Astrocyte (in vitro differentiated cells and primary cell): Measurements from ENCODE around the gene FXYD7. TPM values are rescaled to one million over a fixed set of nuclear protein-coding genes. Genes with fewer than 3 reads are reported as not detected.

Experiments used
- DNase-seq: peaks from one replicate; pipeline ENCODE4 v3.0.0-alpha.2; 2010; ENCODE audit warnings: low read depth
- FAIRE-seq: peaks from 2 replicates; lab custom pipeline; 2011; peaks lifted over from hg19 to GRCh38; lab: Jason Lieb, UNC
- H2AFZ ChIP-seq: 2 replicates; pipeline ENCODE4 v1.6.0; 2012; ENCODE audit warnings: low read depth, low read length, inconsistent platforms
- H3K27ac ChIP-seq: 2 replicates; pipeline ENCODE4 v1.5.1; 2011; ENCODE audit warnings: low read depth, low read length, inconsistent platforms
- H3K27me3 ChIP-seq: 2 replicates; pipeline ENCODE4 v1.6.0; 2011; ENCODE audit warnings: low read length, inconsistent platforms; ENCODE audit not compliant: insufficient read depth
- H3K36me3 ChIP-seq: 2 replicates; pipeline ENCODE4 v1.5.1; 2011; ENCODE audit warnings: low read length, inconsistent platforms; ENCODE audit not compliant: insufficient read depth
- H3K4me1 ChIP-seq: 2 replicates; pipeline ENCODE4 v1.5.1; 2011; ENCODE audit warnings: low read length, inconsistent platforms; ENCODE audit not compliant: insufficient read depth
- H3K4me2 ChIP-seq: 2 replicates; pipeline ENCODE4 v1.6.0; 2012; ENCODE audit warnings: low read length, inconsistent platforms
- H3K4me3 ChIP-seq: 2 replicates; pipeline ENCODE4 v1.5.1; 2011; ENCODE audit warnings: low read depth, mild to moderate bottlenecking, low read length, inconsistent platforms; ENCODE audit not compliant: insufficient read depth
- H3K79me2 ChIP-seq: 2 replicates; pipeline ENCODE4 v1.6.0; 2012; ENCODE audit warnings: mild to moderate bottlenecking, low read length, inconsistent platforms; ENCODE audit not compliant: insufficient read depth
- H3K9ac ChIP-seq: 2 replicates; pipeline ENCODE4 v1.6.0; 2012; ENCODE audit warnings: mild to moderate bottlenecking, low read length, inconsistent platforms
- H3K9me3 ChIP-seq: 2 replicates; pipeline ENCODE4 v1.5.1; 2012; ENCODE audit warnings: low read depth, mild to moderate bottlenecking, low read length, inconsistent platforms; ENCODE audit not compliant: insufficient read depth
- H4K20me1 ChIP-seq: 2 replicates; pipeline ENCODE4 v1.6.0; 2012; ENCODE audit warnings: low read length, inconsistent platforms; ENCODE audit not compliant: insufficient read depth
- H3K27ac Mint-ChIP-seq: one replicate; pipeline ENCODE4 v1.8.0; 2021; ENCODE audit warnings: mild to moderate bottlenecking, mixed read lengths; ENCODE audit not compliant: unreplicated experiment
- H3K27me3 Mint-ChIP-seq: one replicate; pipeline ENCODE4 v1.8.0; 2021; ENCODE audit warnings: low read depth, mixed read lengths; ENCODE audit not compliant: unreplicated experiment
- H3K36me3 Mint-ChIP-seq: one replicate; pipeline ENCODE4 v1.8.0; 2021; ENCODE audit warnings: low read depth, mixed read lengths; ENCODE audit not compliant: unreplicated experiment
- H3K4me1 Mint-ChIP-seq: one replicate; pipeline ENCODE4 v1.8.0; 2021; ENCODE audit warnings: low read depth, mixed read lengths; ENCODE audit not compliant: unreplicated experiment
- H3K4me3 Mint-ChIP-seq: one replicate; pipeline ENCODE4 v1.8.0; 2021; ENCODE audit warnings: mild to moderate bottlenecking, moderate library complexity, mixed read lengths; ENCODE audit not compliant: unreplicated experiment
- H3K9me3 Mint-ChIP-seq: one replicate; pipeline ENCODE4 v1.8.0; 2021; ENCODE audit warnings: mild to moderate bottlenecking, mixed read lengths; ENCODE audit not compliant: unreplicated experiment
- EZH2 ChIP-seq: IDR thresholded peaks from 2 replicates; pipeline ENCODE4 v1.6.1; 2012; ENCODE audit warnings: mild to moderate bottlenecking, low read length, inconsistent platforms; ENCODE audit not compliant: insufficient read depth
- total RNA-seq: library from RNA; stranded (reverse); gene quantifications from 2 replicates; pipeline ENCODE4 v1.2.1, GENCODE V29; 2021
- TF ChIP-seq, protein P1 (sequence below): IDR thresholded peaks from 2 replicates; pipeline ENCODE4 v1.5.1; 2011; ENCODE audit warnings: low read depth, mild to moderate bottlenecking, inconsistent platforms, low read length, moderate library complexity; ENCODE audit not compliant: insufficient read depth

The FXYD7 gene
- total RNA-seq, 1 donor from 2014 or later, result not detected

DNA sequence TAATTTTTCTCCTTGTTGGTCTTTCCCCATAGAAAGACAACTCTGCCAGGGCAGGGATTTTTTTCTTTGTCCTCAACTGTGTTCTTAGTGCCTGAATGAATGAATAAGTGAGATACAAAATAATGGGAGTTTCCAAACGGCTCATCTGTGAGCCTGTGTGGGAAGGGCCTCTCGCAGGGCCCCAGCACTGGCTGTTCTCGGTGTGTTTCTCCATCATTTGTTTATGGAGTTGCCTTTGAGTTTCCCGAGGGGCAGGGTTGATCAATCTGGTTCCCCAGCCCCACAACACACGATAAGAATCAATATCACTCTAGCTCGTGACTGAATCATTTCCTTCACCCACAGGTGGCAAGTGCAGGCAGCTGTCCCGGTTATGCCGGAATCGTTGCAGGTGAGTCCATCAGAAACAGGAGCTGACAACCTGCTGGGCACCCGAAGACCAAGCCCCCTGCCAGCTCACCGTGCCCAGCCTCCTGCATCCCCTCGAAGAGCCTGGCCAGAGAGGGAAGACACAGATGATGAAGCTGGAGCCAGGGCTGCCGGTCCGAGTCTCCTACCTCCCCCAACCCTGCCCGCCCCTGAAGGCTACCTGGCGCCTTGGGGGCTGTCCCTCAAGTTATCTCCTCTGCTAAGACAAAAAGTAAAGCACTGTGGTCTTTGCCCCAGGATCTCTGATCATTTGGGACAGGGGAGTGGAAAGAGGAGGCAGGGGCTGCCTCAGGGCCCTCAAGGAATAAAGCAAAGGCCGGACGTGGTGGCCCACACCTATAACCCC, 26.4 kb downstream of the FXYD7 start:
- H3K4me1 Mint-ChIP-seq, result peaks cover 3% of the 10 kb centered on the region
- no peak for FAIRE-seq
- no peaks in the 10 kb centered on the region for H3K4me1 ChIP-seq

DNA sequence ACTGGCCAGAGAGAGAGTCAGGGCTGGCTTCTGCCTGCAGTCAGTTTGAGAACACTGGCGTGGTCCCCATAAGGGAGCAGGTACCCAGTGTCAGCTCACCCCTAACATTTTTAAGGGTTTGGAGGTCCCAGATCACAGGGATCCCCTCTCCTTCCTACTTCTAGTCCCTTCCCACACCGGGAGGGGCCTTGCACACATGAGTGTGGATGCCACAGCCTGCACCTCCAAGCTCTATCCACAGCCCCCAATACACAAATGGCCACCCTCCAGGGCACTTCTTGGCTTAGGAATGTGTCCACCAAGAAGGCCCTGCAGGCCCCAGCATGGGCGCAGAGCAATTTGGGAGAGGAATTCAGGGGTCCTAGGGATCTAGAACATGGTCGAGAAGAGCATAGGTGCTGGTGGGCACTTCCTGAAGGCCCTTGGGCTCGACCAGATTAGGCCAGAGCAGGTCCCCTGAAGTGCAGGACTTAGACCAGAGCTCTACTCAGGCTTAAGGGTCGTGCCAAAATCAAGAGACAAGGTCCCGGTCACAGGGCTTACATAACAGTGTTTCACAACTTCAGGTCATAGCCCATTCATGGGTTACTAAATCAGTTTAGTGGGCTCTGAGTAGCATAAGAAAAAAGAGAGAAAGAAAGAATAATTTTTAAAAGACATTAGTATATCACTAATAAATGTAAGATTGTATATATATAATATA, 27.5 kb downstream of the FXYD7 start:
- H2AFZ ChIP-seq, result no peak overlapping the region
- Mint-ChIP-seq H3K4me3 (no peak overlapping the region), H3K36me3 (peaks cover 20% of the 10 kb centered on the region), H3K27me3 (no peaks in the 10 kb centered on the region), H3K4me1 (peaks cover 3% of the 10 kb centered on the region), H3K27ac (no peak overlapping the region), H3K9me3 (peaks cover 9% of the 10 kb centered on the region)
- no peak overlapping the region for H3K9ac ChIP-seq
- no peaks in the 10 kb centered on the region for H4K20me1 ChIP-seq
- FAIRE-seq (no peak), DNase-seq (no peak)
- H3K79me2 ChIP-seq, result no peaks in the 10 kb centered on the region
- H3K27ac ChIP-seq, result no peak overlapping the region
- H3K4me3 ChIP-seq, result no peak overlapping the region
- H3K36me3 ChIP-seq, result peaks cover 18% of the 10 kb centered on the region
- H3K4me1 ChIP-seq, result no peaks in the 10 kb centered on the region
- H3K9me3 ChIP-seq, result no peaks in the 10 kb centered on the region
- H3K4me2 ChIP-seq, result no peak overlapping the region
- H3K27me3 ChIP-seq, result no peaks in the 10 kb centered on the region
- TF ChIP-seq, protein P1, sequence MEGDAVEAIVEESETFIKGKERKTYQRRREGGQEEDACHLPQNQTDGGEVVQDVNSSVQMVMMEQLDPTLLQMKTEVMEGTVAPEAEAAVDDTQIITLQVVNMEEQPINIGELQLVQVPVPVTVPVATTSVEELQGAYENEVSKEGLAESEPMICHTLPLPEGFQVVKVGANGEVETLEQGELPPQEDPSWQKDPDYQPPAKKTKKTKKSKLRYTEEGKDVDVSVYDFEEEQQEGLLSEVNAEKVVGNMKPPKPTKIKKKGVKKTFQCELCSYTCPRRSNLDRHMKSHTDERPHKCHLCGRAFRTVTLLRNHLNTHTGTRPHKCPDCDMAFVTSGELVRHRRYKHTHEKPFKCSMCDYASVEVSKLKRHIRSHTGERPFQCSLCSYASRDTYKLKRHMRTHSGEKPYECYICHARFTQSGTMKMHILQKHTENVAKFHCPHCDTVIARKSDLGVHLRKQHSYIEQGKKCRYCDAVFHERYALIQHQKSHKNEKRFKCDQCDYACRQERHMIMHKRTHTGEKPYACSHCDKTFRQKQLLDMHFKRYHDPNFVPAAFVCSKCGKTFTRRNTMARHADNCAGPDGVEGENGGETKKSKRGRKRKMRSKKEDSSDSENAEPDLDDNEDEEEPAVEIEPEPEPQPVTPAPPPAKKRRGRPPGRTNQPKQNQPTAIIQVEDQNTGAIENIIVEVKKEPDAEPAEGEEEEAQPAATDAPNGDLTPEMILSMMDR, result no peak
- no peak for TF ChIP-seq EZH2

More for the DNA sequence above, 26.4 kb downstream of the FXYD7 start:
- Histone ChIP-seq H3K9ac (no peak overlapping the region), H3K4me2 (no peak overlapping the region), H2AFZ (no peak overlapping the region), H4K20me1 (no peaks in the 10 kb centered on the region), H3K9me3 (peaks cover 2% of the 10 kb centered on the region), H3K36me3 (peaks cover 27% of the 10 kb centered on the region), H3K79me2 (no peaks in the 10 kb centered on the region), H3K4me3 (no peak overlapping the region), H3K27ac (no peak overlapping the region), H3K27me3 (no peaks in the 10 kb centered on the region)
- H3K27ac Mint-ChIP-seq, result no peak overlapping the region
- no peak overlapping the region for H3K4me3 Mint-ChIP-seq
- no peak for DNase-seq
- H3K36me3 Mint-ChIP-seq, result peaks cover 26% of the 10 kb centered on the region
- TF ChIP-seq, protein P1, result no peak
- no peak for TF ChIP-seq EZH2
- peaks cover 11% of the 10 kb centered on the region for H3K9me3 Mint-ChIP-seq
- no peaks in the 10 kb centered on the region for H3K27me3 Mint-ChIP-seq

DNA sequence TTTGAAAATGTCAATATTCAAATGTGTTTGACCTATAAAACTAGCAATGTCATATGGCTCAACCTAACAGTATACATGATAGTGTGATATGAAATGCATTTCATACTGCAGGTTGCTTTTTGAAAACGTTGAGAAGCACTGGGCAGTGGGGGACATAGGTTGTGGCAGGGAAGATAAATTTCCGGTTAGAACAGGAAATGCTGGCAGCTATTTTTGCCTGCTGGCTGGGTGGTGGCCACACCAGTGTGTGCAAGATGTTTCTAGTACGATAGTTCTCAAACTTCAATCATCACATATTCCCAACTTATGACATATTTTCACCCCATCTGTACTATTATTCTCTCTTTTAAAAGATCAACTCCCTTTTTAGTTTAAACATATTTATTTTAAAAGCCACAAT, 28.7 kb downstream of the FXYD7 start:
- Histone ChIP-seq H3K4me1 (no peaks in the 10 kb centered on the region), H3K9ac (no peak overlapping the region), H3K4me3 (no peak overlapping the region), H3K9me3 (no peaks in the 10 kb centered on the region), H3K36me3 (peaks cover 6% of the 10 kb centered on the region), H3K79me2 (no peaks in the 10 kb centered on the region), H3K27ac (no peak overlapping the region), H3K4me2 (no peak overlapping the region), H4K20me1 (no peaks in the 10 kb centered on the region), H3K27me3 (no peaks in the 10 kb centered on the region), H2AFZ (no peak overlapping the region)
- Mint-ChIP-seq H3K36me3 (peaks cover 8% of the 10 kb centered on the region), H3K9me3 (peaks cover 2% of the 10 kb centered on the region), H3K27me3 (no peaks in the 10 kb centered on the region), H3K4me1 (peaks cover 7% of the 10 kb centered on the region), H3K4me3 (no peak overlapping the region), H3K27ac (no peak overlapping the region)
- TF ChIP-seq, protein P1, result no peak
- no peak for TF ChIP-seq EZH2
- no peak for DNase-seq
- no peak for FAIRE-seq
